T-helper 1 cell (primary cell): ENCODE data around the gene DUSP22.
A peak's percentile ranks its signal among the peaks of the same experiment; 100 is the strongest.

Experiments
- DNase-seq, 5 donors: peaks; one replicate each; pipeline ENCODE4 v3.0.0-alpha.2; 2012 to 2020

The DUSP22 gene

DNA sequence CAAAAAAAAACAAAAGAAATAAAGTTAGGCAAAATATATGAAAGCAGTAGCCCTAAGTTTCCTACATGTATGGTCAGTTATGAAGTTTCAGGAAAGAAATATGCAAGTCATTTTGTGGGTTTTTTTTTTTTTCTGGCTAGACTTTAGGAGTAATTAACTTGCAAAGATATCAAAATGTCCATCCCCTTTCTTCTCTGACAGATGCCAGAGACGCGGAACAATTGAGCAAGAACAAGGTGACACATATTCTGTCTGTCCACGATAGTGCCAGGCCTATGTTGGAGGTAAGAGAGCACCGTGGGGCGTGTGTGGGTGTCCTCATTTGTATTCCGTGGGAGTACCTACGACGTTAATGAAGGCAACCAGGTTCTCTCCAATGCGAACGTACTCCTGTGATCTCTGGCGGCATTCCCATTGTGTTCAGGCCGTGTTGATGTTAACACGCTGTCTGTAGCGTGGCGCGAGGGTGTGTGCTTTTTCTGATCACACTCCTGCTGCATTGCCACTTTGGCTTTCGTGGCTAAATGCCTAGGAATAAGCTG, 19.5 kb downstream of the DUSP22 start:
- no peak for DNase-seq

DNA sequence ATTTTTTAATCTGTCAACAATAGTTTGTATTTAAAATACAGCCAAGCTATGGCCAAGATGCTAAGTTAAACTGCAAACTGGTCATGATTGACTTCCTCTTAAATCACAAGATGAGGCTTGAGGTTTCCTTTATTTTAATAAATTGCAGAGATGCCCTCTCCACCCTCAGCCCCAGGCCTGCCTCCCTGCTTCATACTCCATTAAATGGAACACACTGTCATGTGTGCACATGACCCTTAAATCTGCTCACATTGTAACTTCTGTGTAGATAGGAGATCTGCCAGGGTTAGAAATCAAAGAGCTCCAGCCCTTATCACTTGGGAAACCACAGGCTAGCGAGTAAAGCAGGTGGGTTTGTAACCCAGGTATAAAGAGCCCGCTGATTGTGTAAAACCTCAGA, 20.8 kb downstream of the DUSP22 start:
- no peak for DNase-seq

DNA sequence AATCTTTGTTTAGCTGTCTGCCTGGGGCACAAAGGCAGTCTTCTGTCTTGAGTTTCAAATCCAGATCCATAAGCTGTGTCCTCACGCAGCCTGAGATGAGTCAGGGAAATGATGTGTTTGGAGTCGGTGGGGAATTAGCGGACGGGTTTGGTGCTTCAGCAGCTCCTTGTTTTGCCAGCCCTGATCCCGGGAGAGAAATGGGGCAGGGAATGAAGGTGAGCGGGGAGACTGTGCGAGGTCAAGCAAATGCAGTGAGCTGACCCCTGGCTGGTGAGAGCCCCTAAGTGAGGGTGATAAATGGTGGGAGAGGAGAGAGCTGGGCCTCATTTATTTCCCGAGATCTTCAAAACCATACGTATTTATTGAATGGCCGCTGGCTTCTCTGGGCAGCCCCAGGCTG, 21.6 kb downstream of the DUSP22 start:
- no peak for DNase-seq

DNA sequence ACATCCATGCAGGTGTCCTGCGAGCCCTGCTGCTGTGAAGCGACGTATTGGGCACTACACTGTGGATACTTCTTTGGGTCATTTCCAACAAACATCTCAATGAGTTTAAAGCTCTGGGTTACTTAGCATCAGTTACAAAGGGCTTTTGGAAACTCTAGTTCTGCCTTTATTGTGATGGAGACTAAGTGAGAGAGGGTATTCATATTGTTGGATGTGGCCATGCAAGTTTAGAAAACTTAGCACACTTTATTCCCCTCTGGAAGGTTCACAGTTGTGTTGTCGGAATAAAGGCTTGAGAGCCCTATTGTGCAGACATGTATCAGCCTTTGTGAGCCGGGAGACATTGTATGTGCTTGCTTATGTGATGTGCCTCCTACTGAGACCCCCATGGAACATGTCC, 22.1 kb downstream of the DUSP22 start:
- DNase-seq: no peak

DNA sequence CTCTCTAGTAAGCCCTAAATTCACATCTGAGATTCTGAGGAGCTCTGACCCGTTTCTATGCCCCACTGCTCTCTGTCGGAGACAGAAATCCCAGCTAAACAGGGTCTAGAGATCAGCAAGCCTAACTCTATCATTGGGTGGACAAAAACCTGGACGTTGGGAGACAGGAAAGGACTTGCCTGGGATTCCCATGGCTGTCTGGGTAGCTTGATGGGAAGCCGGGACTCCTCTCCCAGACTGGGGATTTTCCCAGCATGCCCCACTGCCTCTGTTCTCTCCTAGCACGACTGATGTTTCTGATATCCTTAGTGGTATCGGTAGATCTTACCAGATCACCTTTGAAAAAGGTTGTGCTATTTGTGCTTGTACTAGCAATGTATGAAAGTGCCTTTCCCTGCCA, 22.9 kb downstream of the DUSP22 start:
- DNase-seq: no peak

DNA sequence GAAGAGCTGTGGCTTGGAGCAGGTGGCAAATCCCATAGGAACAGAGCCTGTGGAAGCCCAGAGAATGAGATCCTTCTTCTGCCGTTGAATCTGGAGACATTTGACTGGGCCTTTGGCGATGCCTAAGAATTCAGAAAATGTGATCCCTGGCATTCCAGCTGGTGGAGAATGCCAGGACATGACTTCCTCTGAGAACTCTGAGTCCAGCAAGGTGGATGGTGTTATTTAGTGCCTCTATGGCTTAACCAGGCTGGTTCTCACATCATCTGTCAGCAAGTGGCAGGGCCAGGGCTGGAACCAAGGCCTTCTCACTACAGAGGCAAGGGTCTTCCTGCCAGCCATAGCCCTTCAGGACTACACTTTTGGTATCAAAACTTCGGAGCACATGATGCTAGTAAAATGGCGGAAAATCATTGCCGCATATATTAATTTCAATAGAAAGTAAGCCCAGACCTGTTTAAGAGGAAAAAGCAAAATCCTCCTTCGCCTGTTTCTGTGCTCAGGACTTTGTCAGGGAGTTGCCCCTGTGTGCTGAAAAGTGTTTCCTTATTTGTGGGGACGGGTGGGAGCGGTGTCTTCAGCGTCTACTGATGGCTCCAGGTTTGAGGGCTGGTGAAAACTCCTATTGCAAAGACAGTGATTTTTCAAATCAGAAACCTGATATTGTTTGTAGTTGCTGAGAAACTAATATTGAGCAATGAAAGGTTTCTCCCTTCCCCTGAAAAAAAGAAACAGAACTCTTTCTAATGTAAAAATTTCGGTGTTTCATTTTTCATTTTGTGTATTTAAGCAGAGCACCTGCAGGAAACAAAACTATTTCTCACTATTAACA, 23.9 kb downstream of the DUSP22 start:
- no peak for DNase-seq

DNA sequence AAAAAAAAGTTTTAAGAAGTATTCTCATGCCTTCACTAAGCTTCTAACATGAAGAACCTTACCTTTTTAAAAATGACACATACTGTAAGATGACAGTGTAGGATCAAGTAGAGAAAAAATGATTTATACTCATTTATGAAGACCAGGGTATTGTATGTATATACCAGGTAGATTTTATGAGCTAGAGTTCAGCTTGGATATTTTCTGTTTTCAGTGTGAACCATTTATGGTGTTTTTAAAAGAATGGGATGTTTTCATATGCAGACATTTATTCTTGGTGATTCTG, 24.4 kb downstream of the DUSP22 start:
- DNase-seq: no peak

DNA sequence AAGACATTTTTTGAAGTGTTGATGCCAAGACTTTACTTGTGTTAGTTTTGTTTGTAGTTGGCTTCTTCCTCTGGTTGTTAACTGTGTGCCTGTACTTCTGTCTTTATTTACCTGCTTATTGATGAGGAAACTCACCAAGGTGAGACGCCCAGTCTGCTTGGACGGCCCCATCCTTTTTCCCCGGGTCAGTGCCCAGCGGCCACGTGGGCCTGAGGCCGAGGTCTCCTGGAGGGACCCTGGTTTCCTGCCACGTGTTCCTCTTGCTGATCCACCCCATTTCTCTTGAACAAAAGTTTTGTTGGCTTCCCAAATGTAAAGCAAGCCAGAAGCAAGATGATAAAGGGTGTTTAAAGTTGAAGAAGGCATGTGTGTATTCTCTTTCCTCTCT, 24.8 kb downstream of the DUSP22 start:
- no peak for DNase-seq

DNA sequence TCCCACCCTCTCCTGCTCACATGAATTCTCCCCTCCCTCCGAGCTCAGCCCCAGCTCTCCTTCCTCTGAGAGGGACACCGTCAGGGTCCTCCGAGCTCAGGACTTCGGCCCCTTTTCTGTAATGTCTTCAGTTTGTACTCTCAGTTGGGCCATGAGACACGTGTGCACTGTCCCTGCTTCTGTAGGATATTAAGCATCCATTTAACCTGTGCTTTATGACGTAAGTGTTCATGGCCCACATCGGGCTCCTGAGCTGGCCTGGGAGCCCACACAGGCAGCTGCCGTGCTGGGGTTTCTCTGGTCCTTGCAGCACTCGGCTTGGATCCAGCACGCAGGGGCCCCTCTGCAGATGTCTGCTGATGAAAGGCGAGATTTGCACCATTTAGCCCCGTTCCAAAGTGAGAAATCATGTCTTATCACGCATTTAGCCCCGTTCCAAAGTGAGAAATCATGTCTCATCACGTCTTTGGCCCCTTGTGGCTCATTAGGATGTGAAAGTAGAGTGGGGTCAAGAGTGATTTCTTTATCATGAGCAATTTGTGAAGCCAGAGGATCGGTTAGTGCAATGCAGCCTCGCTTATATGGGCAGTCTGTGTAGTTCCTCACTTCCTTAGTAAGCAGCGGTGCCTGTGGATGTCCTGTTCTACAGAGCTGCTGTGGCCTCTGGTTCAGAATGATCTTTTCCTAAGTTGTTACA, 25.3 kb downstream of the DUSP22 start:
- DNase-seq: no peak

DNA sequence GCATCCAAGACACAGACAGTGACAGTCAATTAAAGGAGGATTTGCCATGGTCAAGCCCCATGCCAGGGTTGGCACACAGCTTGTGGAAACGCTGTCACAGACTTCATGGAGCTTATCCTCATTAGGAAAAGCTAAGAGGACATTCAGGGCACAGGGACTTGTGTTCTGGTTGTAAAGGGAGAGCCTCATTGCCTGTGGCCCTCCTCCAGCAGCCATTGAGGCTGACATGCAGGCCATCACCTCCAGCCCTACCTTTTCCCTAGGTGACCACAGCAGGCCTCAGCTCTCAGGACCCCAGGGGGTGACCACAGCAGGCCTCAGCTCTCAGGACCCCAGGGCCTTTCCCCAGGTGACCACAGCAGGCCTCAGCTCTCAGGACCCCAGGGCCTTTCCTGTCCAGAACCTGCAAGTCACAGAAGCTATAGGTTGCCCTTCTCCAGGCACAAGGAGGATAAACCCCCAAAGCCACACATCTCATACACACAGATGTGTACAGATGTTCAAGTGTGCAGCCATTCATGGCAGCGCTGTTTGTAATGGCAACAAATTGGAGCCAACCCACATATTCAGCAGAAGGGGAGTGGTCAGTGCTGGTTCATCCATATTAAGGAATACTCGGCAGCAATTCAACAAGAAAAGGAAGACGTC, 26.1 kb downstream of the DUSP22 start:
- DNase-seq: no peak

DNA sequence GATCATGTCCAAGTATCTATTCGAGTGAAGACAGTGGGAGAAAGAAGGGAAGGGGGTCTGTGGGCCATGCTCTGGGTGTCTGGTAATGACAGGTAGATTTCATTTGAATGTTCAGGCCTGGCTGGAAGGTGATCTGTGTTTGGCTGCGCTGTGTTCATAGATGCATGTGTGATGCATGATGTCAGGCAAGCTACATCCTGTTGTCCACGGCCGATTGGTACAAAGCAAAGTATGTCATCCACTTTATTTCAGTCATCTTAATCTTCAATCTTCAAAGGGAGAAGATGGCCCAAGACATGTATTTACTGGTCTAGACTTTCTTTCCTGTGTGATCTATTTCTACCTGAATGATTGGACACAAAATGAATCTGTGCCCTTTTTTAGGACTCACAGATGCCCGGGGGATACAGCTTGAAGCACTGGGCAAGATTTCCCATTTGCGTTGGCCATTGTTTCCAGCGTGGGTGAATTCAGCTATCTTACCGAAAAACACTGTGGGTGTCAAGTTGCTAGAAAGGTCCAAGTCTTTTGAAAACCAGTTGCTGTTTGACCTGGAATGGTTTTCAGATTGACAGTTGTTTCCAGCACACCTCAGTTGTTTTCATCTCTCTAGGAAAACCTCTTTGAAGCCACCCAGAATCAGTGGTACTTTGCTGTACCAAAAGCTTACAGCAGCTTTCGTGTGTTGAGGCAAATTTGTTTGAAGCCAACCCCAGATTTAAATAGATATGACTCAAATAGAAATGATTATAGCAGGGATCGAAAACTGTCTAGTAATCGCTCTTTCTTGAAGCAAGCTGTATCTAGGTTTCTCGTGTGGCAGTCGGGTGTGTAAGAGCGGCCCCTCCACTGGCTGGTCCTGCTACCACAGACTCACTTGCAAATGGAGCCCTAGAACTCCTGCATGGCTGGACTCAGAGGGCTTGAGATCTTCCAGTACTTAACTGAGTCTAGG, 27.2 kb downstream of the DUSP22 start:
- DNase-seq: peak in 1 of 5 donors; percentile 67

DNA sequence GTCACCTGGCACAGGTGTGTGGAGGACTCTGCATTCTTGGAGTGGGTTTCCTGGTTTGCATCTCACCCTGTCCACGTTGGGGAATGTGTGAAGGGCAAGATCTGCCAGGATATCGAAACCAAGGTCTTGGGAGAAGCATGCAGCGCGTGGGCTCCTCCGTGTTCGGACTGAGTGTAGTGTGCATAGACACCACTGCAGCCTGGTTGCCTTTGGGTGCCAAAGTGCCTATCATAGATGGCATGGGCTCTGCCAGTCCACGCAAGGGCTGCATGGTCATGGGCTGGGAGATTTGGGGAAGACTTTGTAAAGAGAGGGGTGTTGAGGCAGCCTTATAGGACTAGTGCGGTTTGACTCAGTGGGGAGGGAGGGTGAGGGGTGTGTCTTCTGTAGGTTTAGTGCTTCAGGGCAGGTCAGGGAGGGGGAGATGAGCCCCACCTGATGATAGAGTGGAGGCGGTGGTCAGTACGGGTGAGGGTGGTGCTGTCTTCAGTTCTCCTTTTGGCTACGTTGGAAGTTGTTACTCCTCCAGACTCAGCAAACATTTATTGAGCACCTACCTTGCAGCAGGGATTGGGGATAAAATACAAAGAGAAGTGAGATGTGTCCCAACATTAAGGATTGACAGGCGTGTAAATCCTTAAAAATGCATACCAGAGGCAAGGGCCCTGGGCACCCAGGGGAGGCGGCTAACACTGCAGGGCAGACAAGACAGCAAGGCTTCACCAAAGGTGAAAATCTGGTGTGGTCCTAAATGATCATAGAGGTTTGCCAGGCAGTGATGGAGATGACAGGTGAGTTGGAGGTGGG, 28.3 kb downstream of the DUSP22 start:
- no peak for DNase-seq

DNA sequence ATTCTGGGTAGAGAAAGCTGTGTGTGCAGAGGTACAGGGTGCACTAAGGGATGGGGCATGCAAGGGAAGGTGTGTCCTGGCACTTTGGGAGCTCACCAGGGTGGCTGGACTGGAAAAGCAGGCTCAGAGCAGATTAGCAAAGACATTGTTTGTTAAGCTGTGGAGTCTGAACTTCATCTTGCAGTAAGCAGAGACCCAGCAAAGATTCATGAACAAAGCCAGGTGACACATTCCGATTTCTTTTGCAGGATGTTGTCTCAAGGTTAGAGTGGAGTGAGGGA, 28.8 kb downstream of the DUSP22 start:
- no peak for DNase-seq

DNA sequence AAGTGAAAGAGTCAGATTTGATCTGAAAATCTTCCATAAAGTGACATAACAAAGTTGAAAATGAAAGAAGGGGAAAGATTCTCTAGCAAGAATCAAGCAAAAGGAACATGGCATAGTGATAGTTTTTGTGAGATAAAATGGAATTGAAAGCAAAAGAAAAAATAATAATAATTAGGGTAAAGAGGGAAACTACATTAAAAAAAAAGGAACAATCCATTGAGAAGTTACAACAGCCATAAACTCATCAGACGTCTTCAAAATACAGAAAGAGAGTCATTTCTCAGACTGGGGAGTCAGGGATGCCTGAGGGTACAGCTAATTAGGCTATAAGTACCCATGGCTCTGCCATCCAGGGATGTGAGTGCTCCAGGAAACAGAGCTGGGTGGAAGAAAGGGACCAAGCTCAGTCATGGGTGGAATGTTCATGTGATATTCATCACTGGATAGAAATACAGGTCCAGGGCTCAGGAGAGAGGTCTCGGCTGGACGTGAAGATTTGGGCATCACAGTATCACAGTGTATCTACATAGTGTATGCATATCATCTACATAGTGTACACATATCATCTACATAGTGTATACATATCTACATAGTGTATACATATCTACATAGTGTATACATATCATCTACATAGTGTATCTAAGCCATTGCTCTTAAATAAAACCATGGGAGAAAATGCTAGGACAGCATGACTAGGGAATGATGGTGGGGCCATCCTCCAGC, 29.4 kb downstream of the DUSP22 start:
- no peak for DNase-seq

DNA sequence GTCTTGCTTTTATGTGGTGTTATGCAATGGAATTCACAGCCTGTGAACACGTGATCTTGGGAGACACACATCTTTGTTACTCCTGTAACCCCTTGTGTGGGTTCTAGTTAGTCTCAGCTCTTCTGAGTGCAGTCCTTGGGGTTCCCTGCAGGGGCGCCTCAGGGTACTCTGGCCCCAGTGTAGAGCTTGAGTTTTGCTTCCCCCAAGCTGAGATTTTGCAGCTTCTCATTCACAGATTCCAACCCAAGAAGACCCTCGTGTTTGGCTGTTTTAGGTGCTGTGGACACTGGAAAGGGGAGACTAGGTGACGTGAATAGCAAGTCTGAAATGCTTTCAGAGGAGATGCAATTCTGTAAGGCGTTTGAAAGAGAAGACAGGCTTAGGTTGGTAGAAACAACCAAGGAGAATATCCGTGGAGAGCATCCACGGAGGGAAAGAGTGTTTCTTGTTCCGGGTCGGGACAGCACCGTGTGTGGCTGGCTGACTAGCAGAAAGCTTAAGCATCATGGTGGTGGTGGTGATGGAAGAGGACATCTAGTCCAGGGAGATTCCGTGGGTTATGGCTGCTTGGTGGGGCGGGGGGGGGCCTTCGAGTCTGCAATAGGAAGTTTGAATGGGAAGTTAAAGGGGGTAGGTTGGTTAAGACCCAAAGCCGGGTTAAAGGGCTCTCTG, 30.1 kb downstream of the DUSP22 start:
- no peak for DNase-seq

DNA sequence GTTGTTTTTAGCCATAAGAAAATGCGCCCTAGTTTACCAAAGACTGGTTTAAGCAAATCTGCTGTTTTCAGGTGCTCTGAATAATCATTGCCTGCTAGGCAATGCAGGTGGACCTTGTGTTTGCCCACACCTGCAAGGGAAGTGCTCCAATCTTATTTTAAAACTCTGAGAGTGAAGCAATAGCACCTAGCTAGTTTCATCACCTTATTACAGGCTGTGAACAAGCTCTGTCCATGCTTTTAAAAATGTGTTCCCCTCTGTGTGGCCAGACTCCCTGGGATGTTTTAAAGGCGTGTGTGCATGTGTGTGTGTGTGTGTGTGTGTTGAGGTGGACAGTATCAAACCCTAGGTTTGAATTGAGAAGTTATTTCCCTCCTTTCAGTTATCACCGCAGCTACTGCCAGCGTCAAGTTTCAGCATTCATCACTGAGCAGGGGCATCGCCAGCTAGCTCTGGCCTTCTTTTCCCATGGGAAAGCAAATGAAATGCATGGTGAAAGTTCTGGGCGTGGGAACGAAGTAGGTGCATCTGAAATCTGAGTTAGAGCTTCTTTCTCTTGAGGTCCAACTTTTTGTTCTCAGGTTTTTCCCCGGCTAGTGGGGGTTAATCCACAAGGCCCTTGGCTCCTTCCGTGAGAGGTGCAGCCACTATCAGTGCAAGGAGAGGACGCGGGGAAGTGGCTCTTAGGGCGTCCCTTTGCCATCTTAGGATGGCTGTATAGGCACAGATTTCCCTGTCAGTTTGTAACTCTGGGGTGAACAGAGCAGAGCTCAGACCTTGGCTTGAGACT, 30.8 kb downstream of the DUSP22 start:
- DNase-seq: no peak

DNA sequence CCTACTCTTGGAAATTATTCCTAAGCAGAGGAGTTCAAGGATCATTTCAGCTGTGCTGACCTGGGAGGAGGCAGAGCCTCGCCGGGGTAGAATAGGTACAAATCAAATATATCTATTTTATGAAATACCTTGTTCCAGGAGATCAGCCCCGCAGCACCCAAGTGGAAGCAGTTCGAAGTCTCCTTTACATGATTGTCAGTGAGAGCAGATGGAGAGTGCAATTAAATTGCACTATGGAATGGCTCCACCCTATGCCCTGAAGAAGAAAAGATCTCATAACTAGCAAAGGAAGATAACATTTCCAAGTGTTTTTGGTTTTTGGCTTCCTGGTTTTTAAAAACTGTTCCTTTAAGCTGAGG, 31.4 kb downstream of the DUSP22 start:
- no peak for DNase-seq

DNA sequence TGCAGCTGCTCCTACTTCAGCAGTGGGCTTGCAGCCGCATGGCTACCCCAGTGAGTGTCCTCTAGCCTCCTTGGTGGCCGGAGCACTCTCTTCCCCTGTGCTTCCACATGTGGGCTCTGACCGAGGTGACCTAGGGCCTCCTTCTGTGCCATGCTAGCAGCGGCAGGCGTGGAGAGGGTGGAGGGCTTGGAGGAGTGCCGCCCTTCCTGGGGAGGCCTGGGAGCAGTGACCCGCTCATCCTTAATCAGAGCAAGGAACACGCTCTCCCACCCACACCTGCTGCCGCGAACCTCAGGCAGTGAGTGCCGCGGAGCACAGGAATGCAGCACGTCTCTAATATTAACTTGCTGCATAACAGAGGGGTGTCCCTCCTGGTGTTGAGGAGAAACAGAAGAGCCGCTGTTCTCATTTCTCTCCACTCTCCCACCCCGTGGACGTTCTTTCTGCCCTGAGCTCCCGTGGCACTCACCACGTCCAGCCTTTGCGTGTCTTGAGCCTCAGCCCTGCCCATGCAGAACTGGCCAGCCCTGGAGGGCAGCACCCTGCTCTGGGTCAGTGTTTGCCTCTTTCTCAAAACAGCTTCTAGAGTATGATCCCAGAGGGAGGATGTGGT, 31.9 kb downstream of the DUSP22 start:
- DNase-seq: no peak

DNA sequence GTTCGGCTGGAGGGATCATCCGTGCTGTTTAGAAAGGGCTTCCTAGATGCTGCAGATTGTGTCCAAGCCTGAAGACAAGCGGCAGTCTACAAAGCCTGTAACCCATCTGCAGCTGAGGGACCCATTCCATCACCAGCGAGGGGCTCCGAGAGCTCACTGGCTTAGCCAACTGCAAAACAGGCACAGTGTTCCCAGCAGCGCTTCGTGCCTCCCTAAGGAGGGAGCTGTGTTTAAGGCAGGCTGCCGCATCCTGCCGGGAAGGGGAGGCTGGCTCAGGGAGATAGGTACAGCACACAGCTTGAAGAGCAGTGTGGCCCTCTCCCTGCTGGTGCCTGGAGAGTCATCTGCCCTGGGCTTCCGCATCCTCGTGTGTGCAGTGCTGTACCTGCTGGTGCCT, 32.4 kb downstream of the DUSP22 start:
- DNase-seq: no peak
